Measurements from ENCODE around the gene P2RX7. TPM values are rescaled to one million over a fixed set of nuclear protein-coding genes. Genes with fewer than 3 reads are reported as not detected.

Gene P2RX7
- total RNA-seq, 1 experiment from 2014 or later: 1.6 TPM

- DNase-seq: no peak
- H3F3A ChIP-seq (ENCODE audit: low read length, unreplicated experiment): no peaks in the 10 kb centered on the region
- H3K27ac ChIP-seq (ENCODE audit: low read length): no peak overlapping the region
- TF ChIP-seq, protein P1, sequence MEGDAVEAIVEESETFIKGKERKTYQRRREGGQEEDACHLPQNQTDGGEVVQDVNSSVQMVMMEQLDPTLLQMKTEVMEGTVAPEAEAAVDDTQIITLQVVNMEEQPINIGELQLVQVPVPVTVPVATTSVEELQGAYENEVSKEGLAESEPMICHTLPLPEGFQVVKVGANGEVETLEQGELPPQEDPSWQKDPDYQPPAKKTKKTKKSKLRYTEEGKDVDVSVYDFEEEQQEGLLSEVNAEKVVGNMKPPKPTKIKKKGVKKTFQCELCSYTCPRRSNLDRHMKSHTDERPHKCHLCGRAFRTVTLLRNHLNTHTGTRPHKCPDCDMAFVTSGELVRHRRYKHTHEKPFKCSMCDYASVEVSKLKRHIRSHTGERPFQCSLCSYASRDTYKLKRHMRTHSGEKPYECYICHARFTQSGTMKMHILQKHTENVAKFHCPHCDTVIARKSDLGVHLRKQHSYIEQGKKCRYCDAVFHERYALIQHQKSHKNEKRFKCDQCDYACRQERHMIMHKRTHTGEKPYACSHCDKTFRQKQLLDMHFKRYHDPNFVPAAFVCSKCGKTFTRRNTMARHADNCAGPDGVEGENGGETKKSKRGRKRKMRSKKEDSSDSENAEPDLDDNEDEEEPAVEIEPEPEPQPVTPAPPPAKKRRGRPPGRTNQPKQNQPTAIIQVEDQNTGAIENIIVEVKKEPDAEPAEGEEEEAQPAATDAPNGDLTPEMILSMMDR (conservative IDR thresholded peaks at IDR 0.05; ENCODE audit: low read depth, low read length): no peak
- no peak for TF ChIP-seq EZH2phosphoT487 (IDR thresholded peaks at IDR 0.05; ENCODE audit: borderline replicate concordance, low read length)
- no peak for TF ChIP-seq EZH2 (IDR thresholded peaks at IDR 0.05; ENCODE audit: low read length, unreplicated experiment)
- no peak overlapping the region for H3K9ac ChIP-seq (ENCODE audit: low read length)
- no peak for ATAC-seq
- H3K4me2 ChIP-seq (ENCODE audit: low read length): no peak overlapping the region
- BruUV-seq (replicated peaks): no TSS peak
- H3K36me3 ChIP-seq (ENCODE audit: low read depth, low read length): no peaks in the 10 kb centered on the region
- intact Hi-C loops (cut with micrococcal nuclease): no loop called here
- no peak overlapping the region for H3K4me3 ChIP-seq (ENCODE audit: low read length)
- no peaks in the 10 kb centered on the region for H3K9me2 ChIP-seq (replicated peaks; ENCODE audit: low read length)
- H3K9me3 ChIP-seq (ENCODE audit: low read length): no peaks in the 10 kb centered on the region
- peaks cover 6% of the 10 kb centered on the region; the same call in 1 of the 2 replicates for H3K4me1 ChIP-seq (ENCODE audit: insufficient read depth, low read length)
- H3K27me3 ChIP-seq (ENCODE audit: low read length): no peaks in the 10 kb centered on the region
- ChIA-PET POLR2A (ENCODE audit: unreplicated experiment) (no interaction called here), CTCF (no interaction called here)
- no peaks in the 10 kb centered on the region for H3K79me2 ChIP-seq (ENCODE audit: low read length)
- H2AFZ ChIP-seq (ENCODE audit: low read length): no peak overlapping the region
- no peaks in the 10 kb centered on the region for H4K20me1 ChIP-seq (ENCODE audit: low read length)
These were observed 39.2 kb upstream of the P2RX7 start for GRCh38 chr12:121093487-121093891.

- POLR2A ChIA-PET (ENCODE audit: unreplicated experiment): no interaction called here
- DNase-seq: peak; percentile 69
These were observed 37.0 kb upstream of the P2RX7 start for GRCh38 chr12:121095544-121096198.

More at GRCh38 chr12:121095544-121096198, 37.0 kb upstream of the P2RX7 start:
- peak overlapping the region; percentile 85 for H2AFZ ChIP-seq (ENCODE audit: low read length)
- no peaks in the 10 kb centered on the region for H3K27me3 ChIP-seq (ENCODE audit: low read length)
- ATAC-seq: peak; percentile 94
- H3K4me2 ChIP-seq (ENCODE audit: low read length): peak overlapping the region; percentile 89
- intact Hi-C loops (cut with micrococcal nuclease): loop anchor here (1.0 kb wide), 2 partner anchors 35 to 90 kb away; no protein-coding TSS in a partner anchor
- no peaks in the 10 kb centered on the region for H4K20me1 ChIP-seq (ENCODE audit: low read length)
- CTCF ChIA-PET: interaction anchor here (0.5 to 0.6 kb wide), 3 partner anchors 169 to 453 kb away, joined by 3 to 4 read pairs (median 3); no protein-coding TSS in a partner anchor
- TF ChIP-seq, protein P1 (conservative IDR thresholded peaks at IDR 0.05; ENCODE audit: low read depth, low read length): peak; percentile 82
- no peak for TF ChIP-seq EZH2 (IDR thresholded peaks at IDR 0.05; ENCODE audit: low read length, unreplicated experiment)
- BruUV-seq (replicated peaks): no TSS peak
- H3K36me3 ChIP-seq (ENCODE audit: low read depth, low read length): no peaks in the 10 kb centered on the region
- 0 out of 2 replicates have a peak overlapping the region, but pooled peaks have one; percentile 2 for H3K9ac ChIP-seq (ENCODE audit: low read length)
- no peaks in the 10 kb centered on the region for H3F3A ChIP-seq (ENCODE audit: low read length, unreplicated experiment)
- H3K4me1 ChIP-seq (ENCODE audit: insufficient read depth, low read length): peaks cover 6% of the 10 kb centered on the region; the same call in 1 of the 2 replicates
- no peak overlapping the region for H3K27ac ChIP-seq (ENCODE audit: low read length)
- H3K9me2 ChIP-seq (replicated peaks; ENCODE audit: low read length): no peaks in the 10 kb centered on the region
- H3K9me3 ChIP-seq (ENCODE audit: low read length): 0 out of 2 replicates have a peak, but pooled peaks cover 4% of the 10 kb centered on the region
- no peaks in the 10 kb centered on the region for H3K79me2 ChIP-seq (ENCODE audit: low read length)
- peak overlapping the region; percentile 66 for H3K4me3 ChIP-seq (ENCODE audit: low read length)

All from PC-3 (cell line).